Suprapubic skin (tissue), 4 donors: ENCODE data around the gene TEX54.

Source experiments
- CTCF ChIP-seq, 2 donors: fragments of 200-600 bp in 1 of 2; fragments of 450-650 bp in 1 of 2; sonication (generic) in 1 of 2; IDR thresholded peaks; one replicate each; pipeline ENCODE4 v1.5.1; 2016 to 2019; ENCODE audit warnings: antibody characterized with exemption in 2 of 2, mild to moderate bottlenecking in 1 of 2, moderate library complexity in 1 of 2
- EP300 ChIP-seq: sonication (generic); formaldehyde crosslinking; IDR thresholded peaks from one replicate; pipeline ENCODE4 v1.6.1; 2017; ENCODE audit warnings: antibody characterized with exemption
- POLR2AphosphoS5 ChIP-seq, 3 donors: sonication (generic); formaldehyde crosslinking; IDR thresholded peaks; one replicate each; pipeline ENCODE4 v1.6.1; 2017; ENCODE audit warnings: antibody characterized with exemption in 3 of 3

- TF ChIP-seq CTCF (IDR thresholded peaks at IDR 0.05) (no peak), POLR2AphosphoS5 (IDR thresholded peaks at IDR 0.05) (no peak), EP300 (no peak)
Observed at GRCh38 chr11:62860835-62861563, 28.4 kb upstream of the TEX54 start.
